K562 (cell line): ENCODE data around the gene FRG1. TPM values are rescaled to one million over a fixed set of nuclear protein-coding genes. Genes with fewer than 3 reads are reported as not detected.
A peak's percentile ranks its signal among the peaks of the same experiment; 100 is the strongest.
"Not testable (repeated sequence)": the region's sequence is repeated elsewhere in the genome, so short reads cannot be mapped to it uniquely, and the experiment has no call there.

ENCODE experiments used
- ATAC-seq: fragments of 200-7000 bp; cut with Tn5 transposase; 3 replicates; pipeline ENCODE4 v1.9.1; 2020; ENCODE audit warnings: moderate library complexity
- BruUV-seq: library from RNA; stranded (reverse); fragments of 400-500 nt; replicated peaks from 2 replicates; lab custom pipeline; 2021; lab: Mats Ljungman, UMichigan
- CTCF ChIA-PET: fragments of 300-600 bp; formaldehyde crosslinking; extraction: SDS; loops from one replicate; lab custom pipeline; 2021; ENCODE audit warnings: low intra/inter-chr PET ratio; lab: Yijun Ruan, JAX
- POLR2A ChIA-PET: fragments of 300-600, 350-650 bp; sonication (Branson Sonifier 250); formaldehyde crosslinking; extraction: SDS; loops from one replicate; lab custom pipeline; 2021; ENCODE audit warnings: antibody characterized with exemption, inconsistent platforms; lab: Yijun Ruan, JAX
- DNase-seq, 4 experiments: peaks; one replicate each; pipeline versions ENCODE4 v3.0.0 to v3.0.0-alpha.2; 2011 to 2018; ENCODE audit warnings: low spot score in 3 of 4, mixed read lengths in 3 of 4; ENCODE audit errors: extremely low read depth in 1 of 4
- FAIRE-seq: peaks from 2 replicates; lab custom pipeline; 2011; peaks lifted over from hg19 to GRCh38; lab: Jason Lieb, UNC
- H2AFZ ChIP-seq: 2 replicates; pipeline ENCODE4 v1.6.0; 2011; ENCODE audit warnings: low read depth, low read length, control low read depth, inconsistent platforms
- H3K27ac ChIP-seq: fragments of 200-600 bp; 3 replicates; pipeline ENCODE4 v1.8.0; 2011; ENCODE audit warnings: low read depth, mild to moderate bottlenecking, control low read depth, inconsistent platforms, low read length, moderate library complexity, mixed read lengths; ENCODE audit errors: extremely low read depth
- H3K27me3 ChIP-seq, 2 experiments: fragments of 300-600 bp in 1 of 2; 2 replicates in 1 of 2; 3 replicates in 1 of 2; pipeline versions ENCODE4 v1.6.0 to v1.8.0; 2011; ENCODE audit warnings: inconsistent platforms in 2 of 2, low read length in 2 of 2, mild to moderate bottlenecking in 1 of 2, mixed read lengths in 1 of 2, moderate library complexity in 1 of 2; ENCODE audit not compliant: control insufficient read depth in 2 of 2, insufficient read depth in 2 of 2
- H3K36me3 ChIP-seq: fragments of 300-600 bp; 3 replicates; pipeline ENCODE4 v1.8.0; 2011; ENCODE audit warnings: mild to moderate bottlenecking, low read length, inconsistent platforms; ENCODE audit not compliant: control insufficient read depth, insufficient read depth
- H3K4me1 ChIP-seq, 2 experiments: fragments of 200-600 bp in 1 of 2; replicated peaks in 1 of 2; 2 replicates in 1 of 2; 3 replicates in 1 of 2; pipeline versions ENCODE4 v1.5.1 to v1.8.0; 2011; ENCODE audit warnings: inconsistent platforms in 2 of 2, low read length in 2 of 2, mild to moderate bottlenecking in 1 of 2, mixed read lengths in 1 of 2, moderate library complexity in 1 of 2; ENCODE audit not compliant: control insufficient read depth in 2 of 2, insufficient read depth in 2 of 2
- H3K4me2 ChIP-seq: 2 replicates; pipeline ENCODE4 v1.6.1; 2011; ENCODE audit warnings: low read length, control low read depth, inconsistent platforms, mixed read lengths; ENCODE audit not compliant: insufficient read depth
- H3K4me3 ChIP-seq: fragments of 200-600 bp; sonication (generic), shearing (Covaris generic); 2 replicates; pipeline ENCODE4 v1.5.1; 2016; ENCODE audit warnings: control low read depth, inconsistent platforms
- H3K79me2 ChIP-seq: fragments of 200-600 bp; 3 replicates; pipeline ENCODE4 v1.8.0; 2011; ENCODE audit warnings: low read length, inconsistent platforms; ENCODE audit not compliant: control insufficient read depth, insufficient read depth
- H3K9ac ChIP-seq, 2 experiments: 2 replicates each; pipeline versions ENCODE4 v1.6.0 to v1.6.1; 2011; ENCODE audit warnings: low read depth in 2 of 2, low read length in 2 of 2, control low read depth in 1 of 2, inconsistent platforms in 1 of 2, mild to moderate bottlenecking in 1 of 2, mixed read lengths in 1 of 2; ENCODE audit not compliant: insufficient read depth in 1 of 2
- H3K9me1 ChIP-seq: one replicate; pipeline ENCODE4 v1.6.0; 2011; ENCODE audit warnings: inconsistent platforms, mild to moderate bottlenecking, low read length, moderate library complexity; ENCODE audit not compliant: control insufficient read depth, insufficient read depth
- H3K9me3 ChIP-seq: replicated peaks from 2 replicates; pipeline ENCODE4 v1.5.1; 2011; ENCODE audit warnings: low read depth, low read length, inconsistent platforms; ENCODE audit not compliant: control insufficient read depth, insufficient read depth
- H4K20me1 ChIP-seq: replicated peaks from 2 replicates; pipeline ENCODE4 v1.6.1; 2011; ENCODE audit warnings: low read length, inconsistent platforms, mixed read lengths; ENCODE audit not compliant: control insufficient read depth, insufficient read depth
- BCOR ChIP-seq: fragments of 450-650 bp; IDR thresholded peaks from 2 replicates; pipeline ENCODE4 v1.6.1; 2016
- KDM1A ChIP-seq, 2 experiments: fragments of 450-650 bp; IDR thresholded peaks; 2 replicates each; pipeline ENCODE4 v1.6.1; 2016; ENCODE audit warnings: mild to moderate bottlenecking in 2 of 2
- RBM25 ChIP-seq: fragments of 200-400 bp; formaldehyde crosslinking; IDR thresholded peaks from 2 replicates; pipeline ENCODE4 v1.6.1; 2018; ENCODE audit warnings: low read length, low read depth, moderate library complexity; ENCODE audit not compliant: severe bottlenecking
- ZNF146 ChIP-seq: IDR thresholded peaks from one replicate; pipeline ENCODE4 v1.6.1; 2018; ENCODE audit warnings: missing compliant biosample characterization; ENCODE audit not compliant: unreplicated experiment
- WGBS: fragments of 100-300 bp; shearing (Covaris generic); methylation state at CpG from one replicate; pipeline ENCODE4 v1.1.6; 2016; ENCODE audit warnings: low coverage, mixed read lengths; ENCODE audit not compliant: insufficient coverage; ENCODE audit errors: missing lambda C conversion rate; 5-methylcytosine and 5-hydroxymethylcytosine counted together
- in situ Hi-C: fragments of 300-500 bp; cut with MboI; formaldehyde crosslinking; loops from 4 replicates; pipeline ENCODE4 v1.15.0; 2018; ENCODE audit warnings: inconsistent platforms, mixed read lengths
- intact Hi-C: fragments of 100-400 bp; cut with micrococcal nuclease; formaldehyde crosslinking; loops from 2 replicates; pipeline ENCODE4 v1.14.2; 2022
- polyA plus RNA-seq, 8 experiments: library from polyadenylated mRNA; depleted of rRNA in 4 of 8; stranded (reverse) in 5 of 8; unstranded in 3 of 8; fragments of >200 nt; fragmentation: Nextera tagmentation in 2 of 8; fragmentation: Illumina TruSeq in 1 of 8; extraction: Ambion mirVana in 2 of 8; extraction: Trizol in 1 of 8; gene quantifications; 2 replicates each; pipeline versions ENCODE4 v1.2.1 to v1.2.3, GENCODE V29; 2011 to 2014; ENCODE audit warnings: inconsistent platforms in 1 of 8, missing spikeins in 1 of 8
- total RNA-seq, 7 experiments: library from RNA; depleted of rRNA in 6 of 7; stranded (reverse); fragments of >200 nt in 6 of 7; fragmentation: Illumina TruSeq in 2 of 7; extraction: Trizol in 2 of 7; gene quantifications; 2 replicates each; pipeline versions ENCODE4 v1.2.1 to v1.2.3, GENCODE V29; 2011 to 2021; ENCODE audit warnings: low replicate concordance in 1 of 7
- TF ChIP-seq, protein P1 (sequence below): sonication (generic); formaldehyde crosslinking; IDR thresholded peaks from 2 replicates; pipeline ENCODE4 v1.8.1; 2023; ENCODE audit warnings: mild to moderate bottlenecking, missing genetic modification reagents

The FRG1 gene
- total and polyA plus RNA-seq, 9 of the 15 experiments (the other 6 are each of a cell fraction or from before 2014, with no cell fraction given) = 36.4 to 203 (median 112) TPM

DNA sequence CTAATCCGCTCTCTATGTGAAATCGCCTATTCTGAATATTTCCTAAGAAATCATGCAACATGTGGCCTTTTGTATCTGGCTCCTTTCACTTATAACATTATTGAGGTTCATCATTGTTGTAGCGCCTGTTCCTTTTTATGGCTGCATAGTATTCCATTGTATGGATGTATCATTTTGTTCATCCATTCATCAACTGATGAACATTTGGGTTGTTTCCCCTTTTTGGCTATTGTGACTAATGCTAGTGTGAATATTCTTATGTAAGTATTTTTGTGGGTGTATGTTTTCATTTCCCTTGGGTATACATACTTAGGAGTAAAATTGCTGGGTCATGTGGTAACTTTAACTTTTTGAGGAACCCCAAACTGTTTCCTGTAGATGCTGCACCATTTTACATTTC is 1.7 kb downstream of the FRG1 start:
- in situ Hi-C loops, H3K9me1 ChIP-seq, POLR2A ChIA-PET: not testable (repeated sequence)

DNA sequence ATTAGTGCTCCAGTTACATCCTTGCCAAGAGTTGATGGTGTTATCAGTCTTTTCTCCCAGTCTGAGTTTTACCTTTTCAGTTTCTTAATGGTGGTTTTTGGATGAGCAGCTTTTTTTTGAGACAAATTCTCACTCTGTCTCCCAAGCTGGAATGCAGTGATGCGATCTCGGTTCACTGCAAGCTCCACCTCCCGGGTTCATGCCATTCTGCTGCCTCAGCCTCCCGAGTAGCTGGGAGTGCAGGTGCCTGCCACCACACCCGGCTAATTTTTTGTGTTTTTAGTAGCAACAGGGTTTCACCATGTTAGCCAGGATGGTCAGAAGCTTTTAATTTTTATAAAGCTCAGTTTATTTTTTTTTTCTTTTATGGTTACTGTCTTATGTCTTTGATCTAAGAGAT is 3.4 kb downstream of the FRG1 start:
- DNase-seq, CTCF ChIA-PET, H4K20me1 ChIP-seq, ATAC-seq, BruUV-seq, H3K4me2 ChIP-seq, H3K27ac ChIP-seq, H3K4me1 ChIP-seq, H3K9me1 ChIP-seq, in situ Hi-C loops, H3K27me3 ChIP-seq, POLR2A ChIA-PET, intact Hi-C loops, H3K4me3 ChIP-seq, H2AFZ ChIP-seq, H3K9me3 ChIP-seq, FAIRE-seq, H3K9ac ChIP-seq: not testable (repeated sequence)
- WGBS = 85% methylated on average over 5 of the region's 5 CpGs
- peaks cover 77% of the 10 kb centered on the region for H3K79me2 ChIP-seq
- H3K36me3 ChIP-seq = peaks cover 24% of the 10 kb centered on the region; the same call in 2 of the 3 replicates

More for the DNA sequence above, 1.7 kb downstream of the FRG1 start:
- H4K20me1 ChIP-seq, ATAC-seq, DNase-seq, H3K9me3 ChIP-seq, H3K27ac ChIP-seq, H2AFZ ChIP-seq, BruUV-seq, intact Hi-C loops, FAIRE-seq, H3K27me3 ChIP-seq, H3K4me1 ChIP-seq, CTCF ChIA-PET, H3K4me3 ChIP-seq, H3K9ac ChIP-seq: not testable (repeated sequence)
- WGBS = 73% methylated on average over 3 of the region's 3 CpGs
- Histone ChIP-seq H3K4me2 (0 out of 2 replicates have a peak overlapping the region, but pooled peaks have one; percentile 20), H3K79me2 (peaks cover 62% of the 10 kb centered on the region), H3K36me3 (peaks cover 19% of the 10 kb centered on the region; the same call in 1 of the 3 replicates)
- TF ChIP-seq ZNF146 (CRISPR knock-in tag) (peak; percentile 98), KDM1A (IDR thresholded peaks at IDR 0.05) (peak; percentile 25 to 31; a peak in 1 of 4 replicates), BCOR (peak; percentile 82), RBM25 (peak; percentile 82)
- TF ChIP-seq, protein P1, sequence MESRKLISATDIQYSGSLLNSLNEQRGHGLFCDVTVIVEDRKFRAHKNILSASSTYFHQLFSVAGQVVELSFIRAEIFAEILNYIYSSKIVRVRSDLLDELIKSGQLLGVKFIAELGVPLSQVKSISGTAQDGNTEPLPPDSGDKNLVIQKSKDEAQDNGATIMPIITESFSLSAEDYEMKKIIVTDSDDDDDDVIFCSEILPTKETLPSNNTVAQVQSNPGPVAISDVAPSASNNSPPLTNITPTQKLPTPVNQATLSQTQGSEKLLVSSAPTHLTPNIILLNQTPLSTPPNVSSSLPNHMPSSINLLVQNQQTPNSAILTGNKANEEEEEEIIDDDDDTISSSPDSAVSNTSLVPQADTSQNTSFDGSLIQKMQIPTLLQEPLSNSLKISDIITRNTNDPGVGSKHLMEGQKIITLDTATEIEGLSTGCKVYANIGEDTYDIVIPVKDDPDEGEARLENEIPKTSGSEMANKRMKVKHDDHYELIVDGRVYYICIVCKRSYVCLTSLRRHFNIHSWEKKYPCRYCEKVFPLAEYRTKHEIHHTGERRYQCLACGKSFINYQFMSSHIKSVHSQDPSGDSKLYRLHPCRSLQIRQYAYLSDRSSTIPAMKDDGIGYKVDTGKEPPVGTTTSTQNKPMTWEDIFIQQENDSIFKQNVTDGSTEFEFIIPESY = peak; percentile 82

DNA sequence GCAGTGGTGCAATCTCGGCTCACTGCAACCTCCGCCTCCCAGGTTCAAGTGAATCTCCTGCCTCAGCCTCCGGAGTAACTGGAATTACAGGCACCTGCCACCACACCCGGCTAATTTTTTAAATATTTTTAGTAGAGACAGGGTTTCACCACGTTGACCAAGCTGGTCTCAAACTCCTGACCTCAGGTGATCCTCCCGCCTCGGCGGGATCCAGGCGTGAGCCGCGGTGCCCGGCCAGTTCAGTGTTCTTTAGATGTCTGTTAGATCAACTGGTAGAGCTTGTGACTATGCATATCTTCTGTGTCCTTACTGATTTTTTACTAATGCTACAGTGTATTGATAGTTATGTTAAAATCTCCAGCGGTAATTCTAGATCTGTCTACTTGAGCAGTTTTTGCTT is 6.2 kb downstream of the FRG1 start:
- H3K9me1 ChIP-seq, H3K9me3 ChIP-seq, POLR2A ChIA-PET, H3K4me3 ChIP-seq, H3K4me1 ChIP-seq, ATAC-seq, H4K20me1 ChIP-seq, H3K27me3 ChIP-seq, H3K9ac ChIP-seq, FAIRE-seq, CTCF ChIA-PET, H3K27ac ChIP-seq, in situ Hi-C loops, BruUV-seq, H2AFZ ChIP-seq, H3K4me2 ChIP-seq, DNase-seq, intact Hi-C loops: not testable (repeated sequence)
- peaks cover 24% of the 10 kb centered on the region; the same call in 2 of the 3 replicates for H3K36me3 ChIP-seq
- WGBS = 86% methylated on average over 13 of the region's 13 CpGs
- peaks cover 77% of the 10 kb centered on the region for H3K79me2 ChIP-seq
